PC-3 (cell line): ENCODE data around the gene C1orf159. TPM values are rescaled to one million over a fixed set of nuclear protein-coding genes. Genes with fewer than 3 reads are reported as not detected.
A peak's percentile ranks its signal among the peaks of the same experiment; 100 is the strongest.

ENCODE experiments used
- ATAC-seq: fragments of 200-7000 bp; cut with Tn5 transposase; 2 replicates; pipeline ENCODE4 v1.9.1; 2020; ENCODE audit warnings: mild to moderate bottlenecking, moderate library complexity
- BruUV-seq: library from RNA; stranded (reverse); fragments of 400-500 nt; replicated peaks from 2 replicates; lab custom pipeline; 2021; lab: Mats Ljungman, UMichigan
- CTCF ChIA-PET: fragments of 300-600 bp; sonication (Branson Sonifier 250); formaldehyde crosslinking; loops from one replicate; lab custom pipeline; 2022; ENCODE audit warnings: antibody characterized with exemption; lab: Charles Lee
- POLR2A ChIA-PET: fragments of 300-600 bp; sonication (Branson Sonifier 250); formaldehyde crosslinking; loops from one replicate; lab custom pipeline; 2022; ENCODE audit warnings: antibody characterized with exemption; ENCODE audit not compliant: unreplicated experiment; lab: Charles Lee
- DNase-seq: peaks from one replicate; pipeline ENCODE4 v3.0.0-alpha.2; 2015
- H2AFZ ChIP-seq: fragments of 300-600 bp; sonication (generic); 2 replicates; pipeline ENCODE4 v1.6.0; 2016; ENCODE audit warnings: antibody characterized with exemption, low read length
- H3F3A ChIP-seq: fragments of 300-600 bp; sonication (generic); one replicate; pipeline ENCODE4 v1.6.0; 2017; ENCODE audit warnings: antibody characterized with exemption, low read length, control low read depth, mild to moderate bottlenecking; ENCODE audit not compliant: unreplicated experiment
- H3K27ac ChIP-seq: fragments of 300-600 bp; sonication (generic); 2 replicates; pipeline ENCODE4 v1.5.1; 2016; ENCODE audit warnings: mild to moderate bottlenecking, low read length
- H3K27me3 ChIP-seq: fragments of 300-600 bp; sonication (generic); 2 replicates; pipeline ENCODE4 v1.6.1; 2016; ENCODE audit warnings: low read length, mixed read lengths
- H3K36me3 ChIP-seq: fragments of 300-600 bp; sonication (generic); 2 replicates; pipeline ENCODE4 v1.6.1; 2016; ENCODE audit warnings: low read depth, mixed run types, low read length, mixed read lengths
- H3K4me1 ChIP-seq: fragments of 300-600 bp; sonication (generic); 2 replicates; pipeline ENCODE4 v1.5.1; 2016; ENCODE audit warnings: low read length; ENCODE audit not compliant: insufficient read depth
- H3K4me2 ChIP-seq: fragments of 300-600 bp; sonication (generic); 2 replicates; pipeline ENCODE4 v1.6.0; 2016; ENCODE audit warnings: low read length
- H3K4me3 ChIP-seq: fragments of 300-600 bp; sonication (generic); 2 replicates; pipeline ENCODE4 v1.5.1; 2016; ENCODE audit warnings: mild to moderate bottlenecking, low read length, mixed read lengths
- H3K79me2 ChIP-seq: fragments of 300-600 bp; sonication (generic); 2 replicates; pipeline ENCODE4 v1.6.1; 2017; ENCODE audit warnings: low read length, mixed read lengths
- H3K9ac ChIP-seq: fragments of 300-600 bp; sonication (generic); 2 replicates; pipeline ENCODE4 v1.6.0; 2016; ENCODE audit warnings: mild to moderate bottlenecking, low read length
- H3K9me2 ChIP-seq: fragments of 300-600 bp; sonication (generic); replicated peaks from 2 replicates; pipeline ENCODE4 v1.6.1; 2016; ENCODE audit warnings: mixed run types, low read length, mixed read lengths
- H3K9me3 ChIP-seq: fragments of 300-600 bp; sonication (generic); 2 replicates; pipeline ENCODE4 v1.6.1; 2016; ENCODE audit warnings: low read length, mixed read lengths
- H4K20me1 ChIP-seq: fragments of 300-600 bp; sonication (generic); 2 replicates; pipeline ENCODE4 v1.6.1; 2016; ENCODE audit warnings: low read length, mixed read lengths
- EZH2 ChIP-seq: fragments of 300-600 bp; sonication (generic); IDR thresholded peaks from one replicate; pipeline ENCODE4 v1.6.1; 2017; ENCODE audit warnings: antibody characterized with exemption, mild to moderate bottlenecking, low read length; ENCODE audit not compliant: unreplicated experiment
- EZH2phosphoT487 ChIP-seq: fragments of 300-600 bp; sonication (generic); IDR thresholded peaks from 2 replicates; pipeline ENCODE4 v1.6.1; 2018; ENCODE audit warnings: mild to moderate bottlenecking, antibody characterized with exemption, low read length, borderline replicate concordance
- intact Hi-C: fragments of 100-400 bp; cut with micrococcal nuclease; formaldehyde crosslinking; loops from 2 replicates; pipeline ENCODE4 v1.9.0; 2023
- total RNA-seq: library from RNA; depleted of rRNA; stranded (reverse); fragments of >200 nt; gene quantifications from 2 replicates; pipeline ENCODE4 v1.2.3, GENCODE V29; 2014
- TF ChIP-seq, protein P1 (sequence below): fragments of 300-600 bp; sonication (generic); conservative IDR thresholded peaks from 2 replicates; pipeline ENCODE4 v1.5.1; 2017; ENCODE audit warnings: antibody characterized with exemption, low read depth, mild to moderate bottlenecking, low read length

The C1orf159 gene
- total RNA-seq, 1 experiment from 2014 or later, result 78.0 TPM

DNA sequence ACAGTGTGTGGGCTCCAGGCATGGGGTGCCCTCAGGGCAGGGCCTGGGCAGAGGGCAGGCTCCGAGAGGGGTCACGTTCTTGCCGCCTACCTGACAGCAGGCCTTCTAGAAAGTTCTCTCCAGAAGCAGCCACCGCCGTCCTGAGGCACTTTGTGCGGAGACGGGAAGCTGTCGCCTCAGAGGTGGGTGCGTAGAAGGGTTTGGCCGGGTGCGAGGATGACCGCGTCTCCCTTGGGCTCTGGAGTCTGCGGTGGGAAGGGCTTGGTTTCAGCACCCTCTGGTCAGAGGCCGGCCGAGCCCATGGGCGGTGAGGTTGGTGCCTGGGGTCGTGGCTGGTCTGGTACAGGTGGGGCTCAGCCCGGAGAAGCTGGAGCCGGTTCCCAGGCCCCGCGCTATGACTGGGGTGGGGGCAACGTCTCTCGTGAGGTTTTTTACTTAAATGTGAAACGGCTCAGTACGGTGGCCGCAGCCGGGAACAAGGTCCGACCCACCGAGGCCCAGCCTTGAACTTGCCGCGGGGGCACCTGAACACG lies 47.7 kb upstream of the C1orf159 start:
- ChIA-PET CTCF (interaction anchor here (2.8 kb wide), 1 partner anchor 42 kb away, joined by 16 read pairs; no protein-coding TSS in a partner anchor), POLR2A (no interaction called here)
- Histone ChIP-seq H3K9me3 (no peaks in the 10 kb centered on the region), H3K4me1 (peaks cover 19% of the 10 kb centered on the region), H3K4me2 (peak overlapping the region; percentile 82), H2AFZ (peak overlapping the region; percentile 60), H3K9ac (peak overlapping the region; percentile 77), H3F3A (no peaks in the 10 kb centered on the region), H3K4me3 (peak overlapping the region; percentile 90), H4K20me1 (peaks cover 41% of the 10 kb centered on the region), H3K27ac (peak overlapping the region; percentile 73), H3K36me3 (no peaks in the 10 kb centered on the region), H3K27me3 (no peaks in the 10 kb centered on the region), H3K9me2 (no peaks in the 10 kb centered on the region), H3K79me2 (peaks cover 59% of the 10 kb centered on the region)
- intact Hi-C loops, result loop anchor here (2.0 kb wide), 2 partner anchors 41 to 67 kb away; no protein-coding TSS in a partner anchor
- peak; percentile 3 for ATAC-seq
- TSS peak; percentile 58 for BruUV-seq
- TF ChIP-seq, protein P1, sequence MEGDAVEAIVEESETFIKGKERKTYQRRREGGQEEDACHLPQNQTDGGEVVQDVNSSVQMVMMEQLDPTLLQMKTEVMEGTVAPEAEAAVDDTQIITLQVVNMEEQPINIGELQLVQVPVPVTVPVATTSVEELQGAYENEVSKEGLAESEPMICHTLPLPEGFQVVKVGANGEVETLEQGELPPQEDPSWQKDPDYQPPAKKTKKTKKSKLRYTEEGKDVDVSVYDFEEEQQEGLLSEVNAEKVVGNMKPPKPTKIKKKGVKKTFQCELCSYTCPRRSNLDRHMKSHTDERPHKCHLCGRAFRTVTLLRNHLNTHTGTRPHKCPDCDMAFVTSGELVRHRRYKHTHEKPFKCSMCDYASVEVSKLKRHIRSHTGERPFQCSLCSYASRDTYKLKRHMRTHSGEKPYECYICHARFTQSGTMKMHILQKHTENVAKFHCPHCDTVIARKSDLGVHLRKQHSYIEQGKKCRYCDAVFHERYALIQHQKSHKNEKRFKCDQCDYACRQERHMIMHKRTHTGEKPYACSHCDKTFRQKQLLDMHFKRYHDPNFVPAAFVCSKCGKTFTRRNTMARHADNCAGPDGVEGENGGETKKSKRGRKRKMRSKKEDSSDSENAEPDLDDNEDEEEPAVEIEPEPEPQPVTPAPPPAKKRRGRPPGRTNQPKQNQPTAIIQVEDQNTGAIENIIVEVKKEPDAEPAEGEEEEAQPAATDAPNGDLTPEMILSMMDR, result no peak
- TF ChIP-seq EZH2 (no peak), EZH2phosphoT487 (no peak)
- DNase-seq, result peak; percentile 46

DNA sequence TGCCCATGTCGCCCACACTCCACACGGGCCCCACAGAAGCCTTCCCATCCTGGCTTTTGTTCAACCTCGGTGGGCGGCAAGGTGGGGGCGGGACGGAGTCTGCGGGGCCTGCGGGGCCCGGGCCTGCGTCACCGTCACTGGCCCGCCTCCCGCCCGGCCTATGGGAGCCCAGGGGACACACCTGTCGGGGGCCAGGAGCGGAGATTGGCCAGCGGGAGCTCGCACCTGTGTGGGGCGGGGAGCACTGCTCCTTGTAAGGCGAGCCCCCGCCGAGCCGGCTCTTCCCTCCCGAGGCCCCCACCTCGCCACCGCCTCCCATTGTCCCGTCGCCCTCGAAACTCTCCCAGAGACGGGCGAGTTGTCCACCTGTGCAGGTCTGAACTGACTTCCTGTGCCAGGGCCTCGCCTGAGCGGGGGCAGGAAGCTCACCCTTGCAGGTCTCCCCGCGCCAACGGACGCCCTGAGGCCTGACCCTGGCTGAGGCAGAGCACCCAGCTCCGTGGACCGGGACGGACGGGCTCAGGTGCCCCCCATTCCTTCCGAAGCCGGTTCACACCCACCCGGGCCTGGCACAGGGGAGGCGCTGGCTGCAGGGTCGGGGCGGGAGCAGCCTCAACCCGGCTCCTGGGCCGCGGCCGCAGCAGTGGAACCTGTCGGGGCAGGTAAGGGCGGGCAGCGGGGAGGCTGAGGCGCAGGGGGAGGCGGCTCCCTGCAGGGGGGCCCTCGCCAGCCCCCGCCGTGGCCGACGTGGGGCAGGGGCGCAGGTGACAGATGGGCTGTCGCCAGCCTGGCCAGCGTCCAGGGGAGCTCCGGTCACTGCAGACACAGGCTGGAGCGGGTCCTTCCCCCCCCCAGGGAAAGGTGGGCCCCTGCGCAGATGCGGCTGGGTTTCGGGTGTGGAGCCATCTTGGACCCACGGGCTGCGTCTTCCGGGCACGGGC lies 47.0 kb upstream of the C1orf159 start:
- ATAC-seq (peak; percentile 41), DNase-seq (peak; percentile 97)
- peaks cover 51% of the 10 kb centered on the region for H3K79me2 ChIP-seq
- H3K9ac ChIP-seq, result peak overlapping the region; percentile 77
- H3K4me1 ChIP-seq, result peaks cover 27% of the 10 kb centered on the region
- no peaks in the 10 kb centered on the region for H3K9me3 ChIP-seq
- no peaks in the 10 kb centered on the region for H3K27me3 ChIP-seq
- peak overlapping the region; percentile 73 for H3K27ac ChIP-seq
- intact Hi-C loops, result no loop called here
- peak overlapping the region; percentile 82 for H3K4me2 ChIP-seq
- peak overlapping the region; percentile 60 for H2AFZ ChIP-seq
- ChIA-PET POLR2A (interaction anchor here (0.5 kb wide), 1 partner anchor 196 kb away, joined by 4 read pairs; no protein-coding TSS in a partner anchor), CTCF (no interaction called here)
- H3F3A ChIP-seq, result no peaks in the 10 kb centered on the region
- no peak for TF ChIP-seq EZH2phosphoT487
- TF ChIP-seq, protein P1, result no peak
- no peak for TF ChIP-seq EZH2
- H3K4me3 ChIP-seq, result peak overlapping the region; percentile 90
- no peaks in the 10 kb centered on the region for H3K9me2 ChIP-seq
- H3K36me3 ChIP-seq, result no peaks in the 10 kb centered on the region
- peaks cover 35% of the 10 kb centered on the region for H4K20me1 ChIP-seq
- no TSS peak for BruUV-seq
